GM18861 (cell line): Measurements from ENCODE around the gene ZNF14.
A peak's percentile ranks its signal among the peaks of the same experiment; 100 is the strongest.
"Not testable (repeated sequence)": the region's sequence is repeated elsewhere in the genome, so short reads cannot be mapped to it uniquely, and the experiment has no call there.

Experiments used
- ATAC-seq: cut with Tn5 transposase; IDR thresholded peaks from one replicate; pipeline ENCODE4 v1.9.1; 2021; ENCODE audit not compliant: unreplicated experiment

ZNF14 gene

DNA sequence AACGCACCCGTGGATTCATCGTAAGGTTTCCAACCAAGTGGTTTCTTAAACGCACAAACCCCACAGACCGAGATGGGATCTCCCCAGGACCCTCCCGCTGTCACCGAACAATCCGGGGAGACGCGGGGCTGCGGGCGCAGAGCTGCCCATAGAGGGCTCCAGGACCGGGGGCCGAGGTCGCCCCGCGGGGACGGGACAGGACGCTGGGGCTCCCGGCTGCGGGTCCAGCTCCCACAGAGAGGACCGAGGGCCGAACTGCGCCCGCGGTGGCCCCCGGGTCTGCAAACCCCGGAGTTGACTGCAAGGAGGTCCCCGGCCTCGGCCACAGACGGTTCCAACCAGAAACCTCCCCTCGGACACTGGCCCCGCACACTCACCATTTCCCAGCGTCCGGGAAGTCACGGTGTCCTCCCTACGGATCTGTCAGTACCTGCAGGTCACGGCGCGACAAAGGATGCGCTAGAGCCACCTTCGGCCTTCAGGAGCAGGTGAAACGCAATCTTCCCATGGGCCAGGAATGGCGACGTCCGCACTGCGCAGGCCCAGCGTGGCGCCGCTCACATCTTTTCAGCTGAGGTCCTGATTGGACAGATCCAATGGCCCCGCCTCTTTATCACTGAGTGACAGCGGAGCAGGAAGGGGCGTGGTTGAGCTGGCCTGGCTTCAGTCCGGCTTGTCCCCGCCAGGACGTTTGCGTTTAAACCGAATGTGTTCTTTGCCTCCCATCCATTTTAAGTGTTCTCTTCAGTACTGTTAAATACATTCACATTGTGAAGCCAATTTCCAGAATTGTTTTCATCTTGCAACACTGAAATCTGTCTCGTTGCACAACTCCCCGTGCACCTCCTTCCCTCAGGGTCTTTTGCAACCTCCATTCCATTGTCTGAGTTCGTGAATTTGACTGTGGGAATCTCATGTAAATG lies at the start of gene ZNF14:
Gene ZNF14, minus strand, starts transcription at position 534 of the 923 bp plus-strand sequence. Its CDS starts 154 bp downstream, at position 380.
- peak; percentile 98 for ATAC-seq

DNA sequence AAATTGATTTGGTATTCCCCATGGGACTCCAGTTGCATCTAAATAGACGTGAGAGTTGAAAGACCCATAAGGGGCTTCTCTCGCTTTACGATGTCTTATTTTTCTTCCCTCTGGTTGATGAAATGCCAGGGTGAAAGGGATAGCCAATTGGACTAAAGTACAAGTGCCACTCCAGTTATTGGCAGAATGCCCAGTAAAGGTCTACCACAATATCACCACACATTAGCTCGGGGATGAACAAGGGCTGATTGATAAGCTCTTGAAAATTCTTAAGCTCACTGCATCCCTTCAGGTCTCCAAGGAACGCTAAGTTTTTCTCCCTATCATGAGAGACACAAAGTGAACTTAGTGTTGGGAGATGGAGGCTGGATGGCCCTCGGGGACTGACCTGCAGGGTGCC lies 48.9 kb upstream of the ZNF14 start:
- ATAC-seq: not testable (repeated sequence)

DNA sequence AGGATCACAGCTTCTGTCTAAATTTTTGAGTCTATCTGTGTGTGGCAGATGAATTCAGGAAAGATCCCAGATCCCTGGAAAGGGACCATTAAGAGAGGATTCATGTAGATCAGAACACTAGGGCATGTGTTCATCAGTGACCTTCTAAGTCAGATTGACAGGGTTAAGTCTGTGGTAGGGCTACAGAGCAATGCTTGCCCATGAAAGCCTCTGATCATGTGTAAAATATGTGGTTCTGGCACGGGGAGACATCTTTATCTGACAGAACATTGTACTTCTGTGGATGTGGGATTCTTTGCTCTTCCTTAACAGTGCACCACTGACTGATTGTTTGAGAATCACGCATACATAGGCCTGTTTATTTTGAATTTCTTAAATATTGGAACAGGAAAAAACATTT lies 45.8 kb upstream of the ZNF14 start:
- no peak for ATAC-seq

DNA sequence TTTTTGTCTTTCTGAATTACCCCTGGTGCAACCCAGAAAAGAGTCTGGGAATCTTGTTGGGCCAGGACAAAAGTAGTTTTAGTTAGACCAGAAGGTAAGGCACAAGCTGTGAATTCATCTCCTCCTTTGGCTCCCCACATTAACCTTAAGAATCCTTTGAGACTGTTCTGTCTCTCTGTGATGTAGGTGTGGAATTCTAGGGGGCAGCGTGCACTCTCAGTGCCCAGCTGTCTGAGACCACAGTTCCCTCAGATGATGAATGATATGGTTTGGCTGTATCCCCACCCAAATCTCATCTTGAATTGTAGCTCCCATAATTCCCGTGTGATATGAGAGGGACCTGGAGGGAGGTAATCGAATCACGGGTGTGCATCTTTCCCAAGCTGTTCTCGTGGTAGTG lies 44.8 kb upstream of the ZNF14 start:
- no peak for ATAC-seq

DNA sequence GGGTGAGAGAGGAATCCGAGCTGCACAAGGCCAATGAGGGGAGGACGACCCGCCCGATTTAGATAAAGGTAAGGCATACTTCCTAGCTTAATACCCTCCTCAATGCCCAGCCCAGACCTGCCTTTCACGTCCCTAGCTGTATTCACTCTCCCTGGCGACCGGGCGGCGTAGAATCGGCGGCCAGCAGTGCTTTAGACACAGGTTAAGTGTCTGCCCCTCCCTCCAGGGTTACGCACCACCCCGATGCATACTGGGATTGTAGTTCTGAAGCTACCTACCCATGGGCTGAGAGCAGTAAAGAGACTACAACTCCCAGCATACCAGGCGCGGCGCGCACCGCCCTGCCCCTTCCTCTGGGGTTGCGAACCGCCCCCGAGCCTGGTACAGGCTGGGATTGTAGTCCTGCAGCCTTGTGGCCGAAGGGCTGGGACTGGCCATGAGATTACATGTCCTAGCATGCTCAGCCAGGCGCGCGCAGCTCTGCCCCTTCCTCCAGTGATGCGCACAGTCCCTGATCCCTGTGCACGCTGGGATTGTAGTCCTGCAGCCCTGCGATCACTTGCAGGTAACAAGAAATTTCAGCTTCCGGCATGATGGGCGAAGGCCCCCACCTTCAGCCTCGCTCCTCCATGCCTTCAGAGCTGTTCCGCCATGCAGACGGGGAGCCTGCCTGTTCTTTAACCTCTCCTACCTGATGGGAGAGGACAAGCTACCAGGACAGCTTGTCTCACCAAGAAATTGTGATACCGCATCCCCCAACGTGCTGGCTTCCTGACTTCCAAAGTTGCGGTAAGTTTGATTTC lies 43.5 kb upstream of the ZNF14 start:
- ATAC-seq: peak; percentile 99

DNA sequence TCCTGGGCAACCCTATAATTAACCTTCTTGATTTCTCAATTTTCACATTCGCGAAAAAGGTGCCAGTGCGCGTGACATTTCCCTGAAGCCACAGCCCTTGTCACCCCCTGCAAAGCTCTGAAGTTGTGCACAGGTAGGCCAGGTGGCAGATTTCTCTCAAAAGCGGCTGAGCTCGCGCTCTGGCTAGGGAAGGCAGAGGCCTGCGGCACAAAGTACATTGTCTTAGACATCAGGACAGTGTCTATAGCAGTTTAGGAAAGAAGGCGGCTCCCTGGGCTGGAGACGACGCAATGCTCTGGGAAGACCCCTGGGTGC lies 42.9 kb upstream of the ZNF14 start:
- peak; percentile 7 for ATAC-seq

DNA sequence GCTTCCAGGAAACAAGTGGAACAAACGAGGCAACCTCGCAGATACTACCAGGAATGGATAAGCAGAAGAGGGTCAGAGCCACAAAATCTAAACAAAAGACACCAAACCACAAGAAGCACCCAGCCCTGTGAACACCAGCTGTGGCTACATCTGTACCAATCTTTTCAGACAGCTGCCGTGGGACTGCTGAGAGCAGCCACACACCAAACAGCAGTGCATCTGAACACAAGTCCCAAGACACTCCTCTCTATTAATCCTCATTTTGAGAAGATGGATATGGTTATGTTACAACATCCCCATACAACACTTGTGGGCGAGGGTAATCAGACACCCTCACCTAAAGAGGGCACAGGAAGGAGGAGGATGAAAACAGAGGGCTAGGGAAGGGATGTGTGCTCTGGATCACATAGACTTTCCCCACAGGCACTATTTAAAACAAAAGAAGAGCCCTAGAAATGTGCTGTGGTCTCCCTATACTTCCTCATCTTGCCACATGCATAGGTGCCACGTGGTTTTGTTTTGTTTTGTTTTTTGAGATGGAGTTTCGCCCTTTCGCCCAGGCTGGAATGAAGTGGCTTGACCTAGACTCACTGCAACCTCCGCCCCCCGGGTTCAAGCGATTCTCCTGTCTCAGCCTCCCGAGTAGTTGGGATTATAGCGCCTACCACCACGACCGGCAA lies 41.6 kb upstream of the ZNF14 start:
- ATAC-seq: no peak

DNA sequence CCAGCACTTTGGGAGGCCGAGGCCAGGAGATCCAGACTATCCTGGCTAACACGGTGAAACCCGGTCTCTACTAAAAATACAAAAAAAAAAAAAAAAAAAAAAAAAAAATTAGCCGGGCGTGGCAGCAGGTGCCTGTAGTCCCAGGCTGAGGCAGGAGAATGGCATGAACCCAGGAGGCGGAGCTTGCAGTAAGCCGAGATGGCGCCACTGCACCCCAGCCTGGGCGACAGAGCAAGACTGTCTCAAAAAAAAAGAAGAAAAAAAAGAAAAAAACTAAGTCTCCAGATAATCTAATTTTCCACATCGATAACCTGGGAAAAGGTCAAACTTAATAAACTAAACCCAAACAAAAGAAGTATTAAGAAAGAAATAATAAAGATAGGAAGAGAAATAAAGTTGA lies 39.1 kb upstream of the ZNF14 start:
- not testable (repeated sequence) for ATAC-seq

DNA sequence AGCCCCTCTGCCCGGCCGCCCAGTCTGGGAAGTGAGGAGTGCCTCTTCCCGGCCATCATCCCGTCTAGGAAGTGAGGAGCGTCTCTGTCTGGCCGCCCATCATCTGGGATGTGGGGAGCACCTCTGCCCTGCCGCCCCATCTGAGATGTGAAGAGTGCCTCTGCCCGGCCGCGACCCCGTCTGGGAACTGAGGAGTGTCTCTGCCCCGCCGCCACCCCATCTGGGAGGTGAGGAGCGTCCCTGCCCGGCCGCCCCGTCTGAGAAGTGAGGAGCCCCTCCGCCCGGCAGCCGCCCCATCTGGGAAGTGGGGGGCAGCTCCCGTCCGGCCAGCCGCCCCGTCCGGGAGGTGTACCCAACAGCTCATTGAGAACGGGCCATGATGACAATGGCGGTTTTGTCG lies 37.1 kb upstream of the ZNF14 start:
- ATAC-seq: not testable (repeated sequence)

DNA sequence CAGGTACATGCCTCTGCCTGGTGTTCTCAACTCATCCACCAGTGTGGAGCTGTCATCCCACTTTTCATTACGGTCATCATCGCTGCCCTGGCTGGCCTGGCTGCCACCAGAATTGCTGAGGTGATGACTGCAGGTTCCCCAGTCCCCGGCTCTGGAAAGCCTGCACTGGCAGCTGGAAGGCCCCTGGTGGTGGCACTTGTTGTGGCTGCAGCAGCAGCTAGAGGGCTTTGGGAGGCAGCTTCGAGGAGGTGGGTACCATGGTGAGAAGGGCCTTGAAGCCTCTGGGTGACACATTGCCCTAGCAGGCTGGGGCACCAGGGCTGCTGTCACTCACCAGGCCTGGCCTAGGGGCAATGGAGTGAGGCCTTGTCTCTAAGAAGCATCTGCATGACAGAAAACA lies 25.3 kb upstream of the ZNF14 start:
- ATAC-seq: no peak

DNA sequence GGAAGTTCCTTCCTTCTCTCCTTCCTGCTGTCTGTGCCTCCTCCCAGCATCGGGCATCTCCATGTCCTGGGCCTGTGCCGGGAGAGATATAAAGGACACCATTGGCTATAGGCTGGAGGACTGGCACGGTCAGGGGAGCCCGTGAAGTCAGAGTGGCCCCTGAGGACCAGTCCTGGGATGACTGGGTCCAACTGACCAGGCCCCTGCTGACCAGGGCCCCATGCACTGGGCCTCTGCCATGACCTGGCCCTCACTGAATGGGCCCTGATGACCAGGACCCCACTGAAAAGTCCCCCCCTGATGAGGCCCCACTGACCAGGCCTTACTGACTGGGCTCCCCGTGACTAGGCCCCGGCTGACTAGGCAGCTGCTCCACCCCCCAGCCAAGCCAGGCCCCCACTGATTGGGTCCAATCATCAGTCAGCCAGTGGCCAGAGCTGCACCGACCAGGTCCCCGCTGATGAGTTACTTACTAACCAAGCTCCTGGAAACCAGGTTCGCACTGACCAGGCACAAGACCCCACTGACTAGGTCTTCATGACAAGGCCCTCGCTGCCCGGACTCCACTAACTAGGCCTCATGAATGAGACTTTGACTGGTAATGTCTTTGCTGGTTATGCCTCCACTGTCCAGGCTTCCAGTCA lies 20.0 kb upstream of the ZNF14 start:
- ATAC-seq: no peak

DNA sequence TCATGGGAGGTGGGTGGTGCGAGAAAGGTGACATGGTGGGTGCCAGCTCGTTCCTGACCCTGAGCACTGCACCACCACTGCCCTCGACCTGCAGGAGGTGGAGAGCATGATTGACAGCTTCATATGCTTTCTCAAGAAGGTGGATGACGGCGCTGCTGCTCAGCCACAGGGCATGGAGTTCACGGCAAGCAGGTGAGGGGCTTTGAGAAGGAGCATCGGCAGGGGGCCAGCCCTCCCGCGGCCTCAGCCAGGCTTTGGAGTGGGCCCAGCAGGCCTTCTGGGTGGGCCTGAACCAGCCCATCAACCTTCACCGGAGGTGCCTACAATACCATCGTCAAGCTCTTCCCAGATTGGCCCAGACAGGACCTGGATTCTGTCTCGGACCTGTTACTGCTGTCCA lies 18.9 kb upstream of the ZNF14 start:
- no peak for ATAC-seq

DNA sequence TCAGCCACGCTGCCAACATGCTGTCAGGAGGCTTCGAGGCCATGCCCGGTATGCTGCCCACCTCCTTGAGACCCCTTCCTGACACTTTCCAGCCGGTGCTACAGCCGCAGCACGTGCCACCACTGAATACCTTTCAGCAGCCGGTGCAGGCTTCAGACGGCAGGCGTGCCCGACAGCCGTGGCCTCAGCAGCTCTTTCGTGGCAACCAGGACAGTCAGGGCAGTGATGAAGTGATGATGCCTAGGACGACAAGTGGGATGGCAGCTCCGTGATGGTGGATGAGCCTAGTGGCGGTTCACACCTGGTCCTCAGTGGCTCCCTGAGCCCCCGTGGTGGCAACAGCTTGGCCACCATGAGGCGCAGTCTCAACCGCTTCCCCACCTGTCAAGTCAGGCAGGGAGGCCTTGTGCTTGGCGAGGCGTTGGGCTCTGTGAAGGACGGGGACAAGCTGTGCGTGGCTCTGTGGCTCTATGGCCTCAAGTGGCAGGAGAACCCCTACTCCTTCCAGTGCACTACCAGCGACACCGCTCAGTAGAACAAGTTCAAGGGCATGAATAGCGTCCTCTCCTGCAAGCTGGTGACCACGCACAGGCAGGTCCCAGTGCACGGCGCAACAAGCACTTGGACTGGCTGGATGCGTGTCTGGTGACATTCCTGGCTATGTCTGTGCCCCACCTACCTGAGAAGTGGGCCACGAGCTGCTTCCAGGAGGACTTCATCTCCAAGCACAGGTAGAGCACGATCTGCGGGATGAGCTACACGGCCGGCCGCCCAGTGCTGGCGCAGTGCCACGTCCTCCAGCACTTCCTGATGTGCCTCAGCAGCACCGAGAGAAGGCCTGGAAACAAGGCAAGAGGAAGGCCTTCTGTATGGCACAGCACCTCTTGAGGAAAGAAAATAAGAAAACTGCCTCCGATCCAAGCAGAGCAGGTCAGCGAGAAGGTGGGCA lies 18.2 kb upstream of the ZNF14 start:
- ATAC-seq: no peak

DNA sequence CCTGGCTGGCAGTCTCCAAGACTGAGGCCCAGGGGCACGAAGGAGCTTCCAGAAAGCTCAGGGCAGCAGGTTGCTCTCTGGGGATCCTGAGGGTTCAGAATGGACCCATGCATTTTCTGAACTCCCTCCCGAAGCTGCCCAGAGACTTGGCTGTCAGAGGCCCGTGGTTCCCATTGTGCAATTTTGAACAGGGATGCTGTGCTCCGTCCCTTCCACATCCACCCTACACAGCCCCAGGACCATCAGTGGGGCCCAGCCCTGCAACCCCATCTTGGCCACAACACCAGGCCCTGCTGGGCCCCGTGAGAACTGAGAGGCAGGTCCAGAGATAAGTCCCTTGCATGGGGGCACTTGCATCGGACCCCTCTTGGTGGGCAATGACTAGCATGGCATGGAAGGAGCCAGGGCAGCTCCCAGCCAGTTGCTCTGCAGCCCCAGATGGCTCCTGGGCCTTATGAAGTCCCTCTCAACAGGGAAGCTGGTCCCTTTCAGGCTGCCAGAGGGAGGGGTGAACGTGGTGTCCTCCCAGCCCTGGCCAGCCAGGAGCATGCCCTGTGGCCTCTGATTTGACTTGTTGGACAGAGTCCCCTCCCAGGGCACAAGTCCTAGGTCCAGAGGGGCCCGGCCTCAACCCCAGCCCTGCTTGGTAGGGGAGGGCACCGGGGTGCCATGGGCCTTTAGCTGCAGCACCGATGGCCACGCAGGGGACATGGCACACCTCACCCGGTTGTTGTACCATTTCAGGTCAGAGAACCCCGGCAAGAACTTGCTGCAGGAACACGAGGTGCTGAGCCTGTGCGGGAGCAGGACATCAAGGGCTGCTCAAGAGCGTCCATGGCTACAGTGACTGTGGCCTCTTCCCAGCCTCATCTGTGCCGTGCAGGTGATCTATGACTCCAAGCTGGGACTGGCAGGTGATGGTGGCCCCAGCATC lies 17.3 kb upstream of the ZNF14 start:
- no peak for ATAC-seq

DNA sequence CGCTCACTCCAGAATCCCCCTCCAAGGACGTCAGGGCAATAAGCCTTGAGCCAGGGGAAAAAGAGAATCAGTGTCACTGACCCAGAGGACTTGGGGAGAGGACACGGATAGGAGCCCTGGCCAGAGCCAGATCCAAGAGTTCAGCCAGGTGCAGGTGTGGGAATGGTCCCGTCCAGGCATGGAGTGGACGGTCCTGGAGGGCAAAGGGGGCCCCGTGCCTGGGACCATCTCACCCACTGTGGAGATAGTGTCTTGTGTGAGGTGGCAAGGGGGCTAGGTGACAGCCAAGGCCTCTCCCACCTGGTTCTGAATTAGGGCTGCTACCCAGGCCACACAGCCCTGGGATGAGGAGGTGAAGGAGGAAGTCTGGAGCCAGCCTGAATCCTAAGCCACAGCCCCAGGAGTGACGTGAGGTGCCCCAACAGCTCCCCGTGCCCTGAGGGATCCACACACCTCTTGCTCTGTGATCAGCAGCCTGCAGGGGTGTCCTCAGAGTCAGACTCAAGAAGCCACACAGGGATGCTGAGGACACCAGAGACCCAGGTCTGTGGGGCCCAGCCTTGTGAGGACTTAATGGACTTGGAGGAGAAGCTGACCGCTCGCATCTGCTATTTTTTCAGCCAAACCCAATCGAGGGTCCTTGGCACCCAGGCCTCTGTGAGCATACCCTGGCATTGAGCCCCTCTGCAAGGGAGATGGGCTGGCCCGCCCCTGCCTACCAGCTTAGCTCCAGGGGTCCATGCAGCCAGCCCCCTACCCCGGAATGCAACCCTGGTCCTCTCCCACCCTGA lies 16.4 kb upstream of the ZNF14 start:
- ATAC-seq: no peak

DNA sequence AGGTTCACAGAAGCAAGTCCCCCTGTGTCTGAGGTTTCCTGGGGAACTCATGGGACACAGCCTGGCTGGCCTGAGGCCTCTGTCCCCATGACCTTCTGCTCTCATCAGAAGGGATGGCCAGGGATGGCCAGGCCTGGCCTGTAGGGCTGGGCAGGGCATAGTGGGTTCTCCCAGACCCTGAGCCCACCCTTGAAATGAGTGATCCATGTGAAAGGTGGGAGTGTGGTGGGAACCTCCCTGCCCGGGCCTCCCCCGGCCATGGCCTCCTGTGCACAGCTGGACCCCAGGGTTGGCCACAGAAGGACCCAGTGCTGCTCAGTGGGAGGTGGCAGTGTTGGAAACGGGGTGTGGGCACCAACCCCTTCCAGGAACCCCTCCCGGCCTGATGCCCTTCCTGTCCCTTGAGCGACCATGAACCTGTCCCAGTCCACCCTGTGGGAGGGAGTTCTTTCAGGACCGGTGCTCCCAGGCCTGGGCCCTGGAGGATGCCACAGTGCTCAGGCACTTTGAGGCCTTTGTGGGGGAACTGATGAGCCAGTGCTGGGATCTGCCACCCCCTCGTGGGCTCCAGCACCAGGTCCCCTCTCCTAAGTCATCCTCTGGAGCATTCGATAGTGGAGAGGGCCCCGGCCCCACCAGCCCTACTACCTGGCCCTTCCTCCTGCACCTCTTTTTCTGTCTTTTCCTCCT lies 15.5 kb upstream of the ZNF14 start:
- no peak for ATAC-seq

DNA sequence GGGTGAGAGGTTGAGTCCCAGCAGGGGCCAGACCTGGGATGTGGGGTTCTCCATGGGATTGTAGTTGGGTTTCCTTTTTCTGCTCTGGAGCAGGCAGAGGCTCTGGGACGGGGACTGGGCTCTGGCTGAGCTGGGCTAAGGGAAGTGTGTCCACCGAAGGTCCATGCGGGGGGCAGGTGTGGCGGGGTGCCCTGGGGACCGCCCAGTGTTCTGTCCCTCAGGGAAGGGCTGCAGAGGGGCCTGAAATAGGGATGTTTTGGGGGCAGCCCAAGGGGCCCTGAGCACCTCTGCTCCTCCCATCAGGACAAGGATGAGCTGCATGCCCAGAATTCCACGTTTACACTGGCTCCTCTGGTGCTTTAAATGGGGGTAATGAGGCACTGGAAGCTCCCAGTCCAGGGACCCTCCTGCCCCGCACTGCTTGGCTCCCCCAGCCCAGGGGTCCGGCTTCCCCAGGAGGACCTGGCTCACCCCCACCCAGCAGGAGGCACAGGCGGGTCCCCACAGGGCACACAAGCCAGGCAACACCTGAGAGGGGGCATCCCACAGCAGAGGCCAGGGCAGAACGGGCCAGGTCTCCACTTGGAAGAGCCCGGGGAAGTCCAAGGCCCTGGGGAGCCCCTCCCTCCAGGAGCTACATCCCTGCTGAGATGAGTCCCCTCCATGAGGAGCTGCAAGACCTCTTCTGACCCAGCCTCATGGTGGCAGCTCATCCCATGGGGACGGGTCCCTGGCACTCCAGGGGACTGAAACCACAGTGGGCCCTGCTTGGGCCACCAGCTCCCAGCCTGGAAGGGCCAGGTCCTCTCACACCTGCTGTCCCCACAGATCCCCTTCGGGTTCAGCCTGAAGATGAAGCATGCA lies 14.7 kb upstream of the ZNF14 start:
- no peak for ATAC-seq
